Fibroblast of mammary gland (primary cell): ENCODE data around the gene MCF2L.

Experiments
- DNase-seq: peaks from one replicate; pipeline ENCODE4 v3.0.0-alpha.2; 2010; ENCODE audit warnings: low read depth
- H3K4me3 ChIP-seq: 2 replicates; pipeline ENCODE4 v1.5.1; 2011; ENCODE audit warnings: low read depth, mild to moderate bottlenecking, low read length, moderate library complexity; ENCODE audit not compliant: control insufficient read depth
- CTCF ChIP-seq: conservative IDR thresholded peaks from 2 replicates; pipeline ENCODE4 v1.5.1; 2011; ENCODE audit warnings: low read depth, low read length, inconsistent platforms; ENCODE audit not compliant: control insufficient read depth, insufficient read depth

The MCF2L gene

GRCh38 chr13:112974125-112974524, 5.1 kb downstream of the MCF2L start:
- no peak for TF ChIP-seq CTCF
- H3K4me3 ChIP-seq, result no peak overlapping the region
- DNase-seq, result no peak

GRCh38 chr13:112974671-112975070, 5.7 kb downstream of the MCF2L start:
- peak; percentile 2 for DNase-seq
- no peak for TF ChIP-seq CTCF
- no peak overlapping the region for H3K4me3 ChIP-seq

GRCh38 chr13:112975401-112975939, 6.5 kb downstream of the MCF2L start:
- H3K4me3 ChIP-seq, result no peak overlapping the region
- DNase-seq, result no peak
- no peak for TF ChIP-seq CTCF

- TF ChIP-seq CTCF, result no peak
- no peak for DNase-seq
- no peak overlapping the region for H3K4me3 ChIP-seq
These were observed 7.5 kb downstream of the MCF2L start for GRCh38 chr13:112976526-112976925.

- no peak overlapping the region for H3K4me3 ChIP-seq
- no peak for DNase-seq
- no peak for TF ChIP-seq CTCF
These were observed 8.1 kb downstream of the MCF2L start for GRCh38 chr13:112977091-112977490.

- no peak overlapping the region for H3K4me3 ChIP-seq
- no peak for TF ChIP-seq CTCF
- no peak for DNase-seq
These were observed 8.5 kb downstream of the MCF2L start for GRCh38 chr13:112977525-112977924.
